Thyroid gland (tissue), 4 donors: Measurements from ENCODE around the gene NCAPH2. TPM values are rescaled to one million over a fixed set of nuclear protein-coding genes. Genes with fewer than 3 reads are reported as not detected.

ENCODE experiments used
- DNase-seq, 2 donors: peaks; one replicate each; pipeline ENCODE4 v3.0.0-alpha.2; 2019
- H3K27ac ChIP-seq, 3 donors: fragments of 200-600 bp; sonication (generic); 1 replicate in 2 of 3; 2 replicates in 1 of 3; pipeline ENCODE4 v1.5.1; 2016 to 2019; ENCODE audit warnings: mild to moderate bottlenecking in 1 of 3, moderate library complexity in 1 of 3
- H3K27me3 ChIP-seq: fragments of 200-600 bp; sonication (generic); one replicate; pipeline ENCODE4 v1.5.1; 2019
- H3K36me3 ChIP-seq, 2 donors: fragments of 200-600 bp; sonication (generic); one replicate each; pipeline ENCODE4 v1.5.1; 2016 to 2019
- H3K4me1 ChIP-seq, 2 donors: fragments of 200-600 bp; sonication (generic); one replicate each; pipeline ENCODE4 v1.5.1; 2017 to 2019
- H3K4me3 ChIP-seq, 3 donors: fragments of 200-600 bp; sonication (generic); replicated peaks in 1 of 3; 1 replicate in 2 of 3; 2 replicates in 1 of 3; pipeline ENCODE4 v1.5.1; 2016; ENCODE audit warnings: mild to moderate bottlenecking in 1 of 3
- H3K9me3 ChIP-seq: fragments of 200-600 bp; sonication (generic); one replicate; pipeline ENCODE4 v1.5.1; 2017
- CTCF ChIP-seq, 6 experiments: fragments of 200-600 bp in 3 of 6; fragments of 450-650 bp in 3 of 6; sonication (generic) in 3 of 6; IDR thresholded peaks; one replicate each; pipeline ENCODE4 v1.5.1; 2016 to 2019; ENCODE audit warnings: antibody characterized with exemption in 6 of 6, mild to moderate bottlenecking in 2 of 6, inconsistent platforms in 1 of 6, moderate library complexity in 1 of 6
- POLR2A ChIP-seq, 2 donors: fragments of 450-650 bp; IDR thresholded peaks; one replicate each; pipeline ENCODE4 v1.6.1; 2017; ENCODE audit warnings: antibody characterized with exemption in 2 of 2, mild to moderate bottlenecking in 2 of 2, moderate library complexity in 1 of 2
- WGBS, 2 donors: methylation state at CpG; one replicate each; pipeline ENCODE4 v1.1.5; 2017; 5-methylcytosine and 5-hydroxymethylcytosine counted together
- intact Hi-C: fragments of 100-400 bp; cut with DNase I; formaldehyde crosslinking; loops from one replicate; pipeline ENCODE4 v1.15.1; 2023
- total RNA-seq, 4 donors: library from RNA; depleted of rRNA; stranded (reverse); fragments of >200 nt; gene quantifications; one replicate each; pipeline ENCODE4 v1.2.3, GENCODE V29; 2016

NCAPH2 gene
- total RNA-seq, 4 donors from 2014 or later: 39.6 to 47.5 (median 43.1) TPM

GRCh38 chr22:50548921-50549790 is 41.1 kb downstream of the NCAPH2 start:
- WGBS, 2 donors: 81% methylated on average over 24 to 34 of the region's 68 CpGs
- Histone ChIP-seq H3K4me3 (peak overlapping the region in 1 of 3 donors; percentile 9), H3K4me1 (peaks cover 6 to 16% of the 10 kb centered on the region in 2 donors), H3K27ac (no peak overlapping the region), H3K36me3 (no peaks in the 10 kb centered on the region), H3K27me3 (no peaks in the 10 kb centered on the region), H3K9me3 (no peaks in the 10 kb centered on the region)
- intact Hi-C loops: no loop called here
- no peak for TF ChIP-seq CTCF (IDR thresholded peaks at IDR 0.05)
- TF ChIP-seq POLR2A (IDR thresholded peaks at IDR 0.05): no peak
- no peak for DNase-seq

GRCh38 chr22:50550395-50550794 is 42.4 kb downstream of the NCAPH2 start:
- H3K9me3 ChIP-seq: no peaks in the 10 kb centered on the region
- no peak overlapping the region for H3K27ac ChIP-seq
- no peak overlapping the region for H3K4me3 ChIP-seq
- no peaks in the 10 kb centered on the region for H3K27me3 ChIP-seq
- H3K36me3 ChIP-seq: no peaks in the 10 kb centered on the region
- intact Hi-C loops: no loop called here
- DNase-seq: no peak
- peaks cover 0 to 7% of the 10 kb centered on the region in 2 donors for H3K4me1 ChIP-seq
- 87 to 93% methylated on average over 8 of the region's 8 CpGs for WGBS, 2 donors
- TF ChIP-seq CTCF (IDR thresholded peaks at IDR 0.05) (no peak), POLR2A (IDR thresholded peaks at IDR 0.05) (no peak)

- Histone ChIP-seq H3K4me1 (peaks cover 0 to 7% of the 10 kb centered on the region in 2 donors), H3K27me3 (no peaks in the 10 kb centered on the region), H3K27ac (no peak overlapping the region), H3K36me3 (no peaks in the 10 kb centered on the region), H3K9me3 (no peaks in the 10 kb centered on the region), H3K4me3 (no peak overlapping the region)
- no peak for TF ChIP-seq CTCF (IDR thresholded peaks at IDR 0.05)
- TF ChIP-seq POLR2A (IDR thresholded peaks at IDR 0.05): no peak
- WGBS, 2 donors: 91 to 97% methylated on average over 7 to 9 of the region's 11 CpGs
- intact Hi-C loops: no loop called here
- DNase-seq: no peak
These were observed 43.2 kb downstream of the NCAPH2 start for GRCh38 chr22:50551160-50551752.

GRCh38 chr22:50553310-50553709 is 45.3 kb downstream of the NCAPH2 start:
- WGBS, 2 donors: 73 to 81% methylated on average over 8 of the region's 8 CpGs
- no peak for DNase-seq
- no peaks in the 10 kb centered on the region for H3K27me3 ChIP-seq
- H3K9me3 ChIP-seq: no peaks in the 10 kb centered on the region
- no peak overlapping the region for H3K27ac ChIP-seq
- intact Hi-C loops: no loop called here
- no peak overlapping the region for H3K4me3 ChIP-seq
- H3K36me3 ChIP-seq: no peaks in the 10 kb centered on the region
- TF ChIP-seq POLR2A (IDR thresholded peaks at IDR 0.05): no peak
- no peak for TF ChIP-seq CTCF (IDR thresholded peaks at IDR 0.05)
- H3K4me1 ChIP-seq: peaks cover 0 to 5% of the 10 kb centered on the region in 2 donors

- no peak for DNase-seq
- TF ChIP-seq POLR2A (IDR thresholded peaks at IDR 0.05): no peak
- TF ChIP-seq CTCF (IDR thresholded peaks at IDR 0.05): no peak
- no peaks in the 10 kb centered on the region for H3K27me3 ChIP-seq
- H3K4me3 ChIP-seq: no peak overlapping the region
- H3K9me3 ChIP-seq: no peaks in the 10 kb centered on the region
- WGBS, 2 donors: 89% methylated on average over 5 of the region's 5 CpGs
- H3K4me1 ChIP-seq: no peaks in the 10 kb centered on the region
- H3K27ac ChIP-seq: no peak overlapping the region
- intact Hi-C loops: no loop called here
- no peaks in the 10 kb centered on the region for H3K36me3 ChIP-seq
These were observed 48.7 kb downstream of the NCAPH2 start for GRCh38 chr22:50556703-50557102.
